Esophagus (tissue), 2 donors: ENCODE results near the gene AP4E1. TPM values are rescaled to one million over a fixed set of nuclear protein-coding genes. Genes with fewer than 3 reads are reported as not detected.
"Not testable (repeated sequence)": the region's sequence is repeated elsewhere in the genome, so short reads cannot be mapped to it uniquely, and the experiment has no call there.

Experiments
- H3K27ac ChIP-seq, 2 donors: one replicate each; pipeline ENCODE4 v1.5.1; 2013; ENCODE audit warnings: low read depth in 2 of 2, mild to moderate bottlenecking in 2 of 2, inconsistent platforms in 1 of 2, low read length in 1 of 2, moderate library complexity in 1 of 2
- H3K27me3 ChIP-seq, 2 donors: one replicate each; pipeline ENCODE4 v1.6.1; 2013; ENCODE audit warnings: low read length in 2 of 2, control low read depth in 1 of 2, mild to moderate bottlenecking in 1 of 2; ENCODE audit not compliant: insufficient read depth in 2 of 2, control insufficient read depth in 1 of 2
- H3K36me3 ChIP-seq, 2 donors: one replicate each; pipeline ENCODE4 v1.6.1; 2013; ENCODE audit warnings: low read length in 1 of 2; ENCODE audit not compliant: control insufficient read depth in 2 of 2, insufficient read depth in 2 of 2
- H3K4me1 ChIP-seq, 2 donors: one replicate each; pipeline ENCODE4 v1.6.1; 2013; ENCODE audit warnings: low read length in 1 of 2; ENCODE audit not compliant: control insufficient read depth in 2 of 2, insufficient read depth in 2 of 2
- H3K4me3 ChIP-seq, 2 donors: one replicate each; pipeline ENCODE4 v1.5.1; 2013; ENCODE audit warnings: low read length in 2 of 2, mild to moderate bottlenecking in 2 of 2, low read depth in 1 of 2, moderate library complexity in 1 of 2
- H3K9me3 ChIP-seq, 2 donors: one replicate each; pipeline ENCODE4 v1.6.1; 2013; ENCODE audit warnings: mild to moderate bottlenecking in 2 of 2, low read depth in 1 of 2, low read length in 1 of 2, moderate library complexity in 1 of 2; ENCODE audit not compliant: control insufficient read depth in 2 of 2, insufficient read depth in 1 of 2
- WGBS, 2 donors: extraction: QIAGEN DNeasy Blood & Tissue Kit; methylation state at CpG; one replicate each; pipeline ENCODE4 v1.1.7; 2013; 5-methylcytosine and 5-hydroxymethylcytosine counted together
- polyA plus RNA-seq, 2 donors: library from polyadenylated mRNA; stranded (reverse); fragments of 200-250 nt; gene quantifications; one replicate each; pipeline ENCODE4 v1.2.3, GENCODE V29; 2013
- donor health status: healthy with polysubstance abuse.
- donor health status: Bipolar disorder and iron deficiency.

The AP4E1 gene
- polyA plus RNA-seq, 2 donors, result 2.8 to 3.8 TPM

- Histone ChIP-seq H3K27me3 (no peaks in the 10 kb centered on the region), H3K27ac (peak overlapping the region; percentile 92 to 93), H3K9me3 (no peaks in the 10 kb centered on the region), H3K4me1 (peaks cover 0 to 5% of the 10 kb centered on the region in 2 donors), H3K36me3 (no peaks in the 10 kb centered on the region), H3K4me3 (peak overlapping the region; percentile 78 to 90)
- 0 to 1% methylated on average over 21 to 31 of the region's 31 CpGs for WGBS, 2 donors
These were observed 778 bp upstream of the AP4E1 start for GRCh38 chr15:50907601-50908208.

- H3K9me3 ChIP-seq, result no peaks in the 10 kb centered on the region
- H3K36me3 ChIP-seq, result no peaks in the 10 kb centered on the region
- 0 to 1% methylated on average over 11 of the region's 11 CpGs for WGBS, 2 donors
- no peaks in the 10 kb centered on the region for H3K27me3 ChIP-seq
- peaks cover 0 to 5% of the 10 kb centered on the region in 2 donors for H3K4me1 ChIP-seq
- peak overlapping the region; percentile 78 to 89 for H3K4me3 ChIP-seq
- H3K27ac ChIP-seq, result peak overlapping the region; percentile 86 to 93
These were observed 481 bp downstream of the AP4E1 start for GRCh38 chr15:50909010-50909317.

- not testable (repeated sequence) for H3K4me1 ChIP-seq, H3K36me3 ChIP-seq, H3K4me3 ChIP-seq, H3K27me3 ChIP-seq, H3K27ac ChIP-seq, H3K9me3 ChIP-seq
- 26 to 55% methylated on average over 3 of the region's 3 CpGs for WGBS, 2 donors
These were observed 1.9 kb downstream of the AP4E1 start for GRCh38 chr15:50910426-50910795.

- Histone ChIP-seq H3K27me3 (no peaks in the 10 kb centered on the region), H3K36me3 (peaks cover 0 to 3% of the 10 kb centered on the region in 2 donors), H3K9me3 (no peaks in the 10 kb centered on the region), H3K4me1 (peaks cover 0 to 5% of the 10 kb centered on the region in 2 donors), H3K4me3 (no peak overlapping the region), H3K27ac (no peak overlapping the region)
- 72 to 79% methylated on average over 2 of the region's 2 CpGs for WGBS, 2 donors
These were observed 2.5 kb downstream of the AP4E1 start for GRCh38 chr15:50911001-50911400.

GRCh38 chr15:50911621-50912020 is 3.1 kb downstream of the AP4E1 start:
- H3K9me3 ChIP-seq, result no peaks in the 10 kb centered on the region
- no peak overlapping the region for H3K27ac ChIP-seq
- peaks cover 0 to 3% of the 10 kb centered on the region in 2 donors for H3K36me3 ChIP-seq
- H3K4me3 ChIP-seq, result no peak overlapping the region
- peaks cover 0 to 5% of the 10 kb centered on the region in 2 donors for H3K4me1 ChIP-seq
- 79 to 80% methylated on average over 5 of the region's 5 CpGs for WGBS, 2 donors
- H3K27me3 ChIP-seq, result no peaks in the 10 kb centered on the region

GRCh38 chr15:50916400-50916799 is 7.9 kb downstream of the AP4E1 start:
- Histone ChIP-seq H3K27ac (no peak overlapping the region), H3K4me1 (no peaks in the 10 kb centered on the region), H3K9me3 (no peaks in the 10 kb centered on the region), H3K36me3 (peaks cover 0 to 8% of the 10 kb centered on the region in 2 donors), H3K4me3 (no peak overlapping the region), H3K27me3 (no peaks in the 10 kb centered on the region)
- 69 to 85% methylated on average over 4 of the region's 4 CpGs for WGBS, 2 donors

GRCh38 chr15:50919359-50919758 is 10.9 kb downstream of the AP4E1 start:
- H3K4me3 ChIP-seq, H3K4me1 ChIP-seq, H3K36me3 ChIP-seq, H3K27ac ChIP-seq, H3K9me3 ChIP-seq, H3K27me3 ChIP-seq: not testable (repeated sequence)
- 98 to 99% methylated on average over 4 of the region's 4 CpGs for WGBS, 2 donors

- no peaks in the 10 kb centered on the region for H3K4me1 ChIP-seq
- H3K36me3 ChIP-seq, result peaks cover 0 to 7% of the 10 kb centered on the region in 2 donors
- H3K9me3 ChIP-seq, result no peaks in the 10 kb centered on the region
- H3K4me3 ChIP-seq, result no peak overlapping the region
- H3K27me3 ChIP-seq, result no peaks in the 10 kb centered on the region
- no peak overlapping the region for H3K27ac ChIP-seq
- WGBS, 2 donors, result 92 to 100% methylated on average over 1 of the region's 1 CpG
These were observed 16.8 kb downstream of the AP4E1 start for GRCh38 chr15:50925281-50925680.

GRCh38 chr15:50929062-50929461 is 20.6 kb downstream of the AP4E1 start:
- H3K36me3 ChIP-seq, result peaks cover 0 to 7% of the 10 kb centered on the region in 2 donors
- no peak overlapping the region for H3K4me3 ChIP-seq
- no peaks in the 10 kb centered on the region for H3K4me1 ChIP-seq
- no peak overlapping the region for H3K27ac ChIP-seq
- H3K27me3 ChIP-seq, result no peaks in the 10 kb centered on the region
- WGBS, 2 donors, result 95 to 97% methylated on average over 1 of the region's 1 CpG
- no peaks in the 10 kb centered on the region for H3K9me3 ChIP-seq

GRCh38 chr15:50930792-50931191 is 22.3 kb downstream of the AP4E1 start:
- no peaks in the 10 kb centered on the region for H3K27me3 ChIP-seq
- 95 to 97% methylated on average over 1 of the region's 1 CpG for WGBS, 2 donors
- no peaks in the 10 kb centered on the region for H3K4me1 ChIP-seq
- H3K27ac ChIP-seq, result no peak overlapping the region
- H3K36me3 ChIP-seq, result peaks cover 0 to 7% of the 10 kb centered on the region in 2 donors
- no peak overlapping the region for H3K4me3 ChIP-seq
- H3K9me3 ChIP-seq, result no peaks in the 10 kb centered on the region
